RWPE2 (cell line): ENCODE measurements around the gene TMEM167B.

Experiments
- ATAC-seq: fragments of 200-7000 bp; cut with Tn5 transposase; 3 replicates; pipeline ENCODE4 v1.9.1; 2021; ENCODE audit warnings: low read depth
- DNase-seq: peaks from one replicate; pipeline ENCODE4 v3.0.0-alpha.2; 2020; ENCODE audit warnings: low spot score
- H3K27ac ChIP-seq: fragments of 450-650 bp; 2 replicates; pipeline ENCODE4 v1.5.1; 2017; ENCODE audit warnings: mild to moderate bottlenecking; ENCODE audit not compliant: poor library complexity, severe bottlenecking
- H3K27me3 ChIP-seq: fragments of 250-450 bp; sonication (Bioruptor Pico); 2 replicates; pipeline ENCODE4 v1.5.1; 2021; ENCODE audit warnings: mild to moderate bottlenecking, moderate library complexity; ENCODE audit not compliant: insufficient read depth, poor library complexity, severe bottlenecking
- H3K36me3 ChIP-seq: fragments of 250-450 bp; sonication (Bioruptor Pico); 2 replicates; pipeline ENCODE4 v1.5.1; 2020; ENCODE audit warnings: low read depth, mild to moderate bottlenecking, moderate library complexity
- H3K4me1 ChIP-seq: fragments of 250-450 bp; sonication (Bioruptor Pico); 2 replicates; pipeline ENCODE4 v1.5.1; 2021; ENCODE audit warnings: mild to moderate bottlenecking, moderate library complexity; ENCODE audit not compliant: insufficient read depth, poor library complexity, severe bottlenecking
- H3K4me3 ChIP-seq: fragments of 250-450 bp; sonication (Bioruptor Pico); 2 replicates; pipeline ENCODE4 v1.5.1; 2021; ENCODE audit warnings: mild to moderate bottlenecking, moderate library complexity; ENCODE audit not compliant: severe bottlenecking
- H3K9me3 ChIP-seq: fragments of 250-450 bp; sonication (Bioruptor Pico); 2 replicates; pipeline ENCODE4 v1.5.1; 2021; ENCODE audit warnings: mild to moderate bottlenecking, moderate library complexity; ENCODE audit not compliant: severe bottlenecking
- CTCF ChIP-seq: fragments of 450-650 bp; IDR thresholded peaks from one replicate; pipeline ENCODE4 v1.5.1; 2017; ENCODE audit warnings: mild to moderate bottlenecking, moderate library complexity; ENCODE audit not compliant: poor library complexity, severe bottlenecking

The TMEM167B gene

GRCh38 chr1:109133002-109133706 lies 42.6 kb downstream of the TMEM167B start:
- no peak for ATAC-seq
- Histone ChIP-seq H3K4me1 (no peaks in the 10 kb centered on the region), H3K9me3 (no peaks in the 10 kb centered on the region), H3K27me3 (no peaks in the 10 kb centered on the region), H3K36me3 (no peaks in the 10 kb centered on the region), H3K4me3 (no peak overlapping the region), H3K27ac (no peak overlapping the region)
- no peak for TF ChIP-seq CTCF
- DNase-seq: no peak

GRCh38 chr1:109133815-109134214 lies 43.3 kb downstream of the TMEM167B start:
- no peak for TF ChIP-seq CTCF
- no peak for DNase-seq

GRCh38 chr1:109134423-109134822 lies 43.9 kb downstream of the TMEM167B start:
- TF ChIP-seq CTCF: no peak
- no peaks in the 10 kb centered on the region for H3K27me3 ChIP-seq

More at GRCh38 chr1:109133815-109134214, 43.3 kb downstream of the TMEM167B start:
- H3K36me3 ChIP-seq: no peaks in the 10 kb centered on the region
- no peaks in the 10 kb centered on the region for H3K27me3 ChIP-seq
- no peaks in the 10 kb centered on the region for H3K9me3 ChIP-seq
- H3K27ac ChIP-seq: no peak overlapping the region
- no peaks in the 10 kb centered on the region for H3K4me1 ChIP-seq
- H3K4me3 ChIP-seq: no peak overlapping the region
- ATAC-seq: no peak

GRCh38 chr1:109135940-109136339 lies 45.4 kb downstream of the TMEM167B start:
- DNase-seq: no peak

More at GRCh38 chr1:109134423-109134822, 43.9 kb downstream of the TMEM167B start:
- Histone ChIP-seq H3K27ac (no peak overlapping the region), H3K9me3 (no peaks in the 10 kb centered on the region), H3K4me1 (no peaks in the 10 kb centered on the region), H3K36me3 (no peaks in the 10 kb centered on the region), H3K4me3 (no peak overlapping the region)
- ATAC-seq: no peak
- no peak for DNase-seq

More at GRCh38 chr1:109135940-109136339, 45.4 kb downstream of the TMEM167B start:
- H3K36me3 ChIP-seq: no peaks in the 10 kb centered on the region
- H3K4me3 ChIP-seq: no peak overlapping the region
- no peaks in the 10 kb centered on the region for H3K9me3 ChIP-seq
- H3K27ac ChIP-seq: no peak overlapping the region
- H3K27me3 ChIP-seq: no peaks in the 10 kb centered on the region
- H3K4me1 ChIP-seq: no peaks in the 10 kb centered on the region
- TF ChIP-seq CTCF: no peak
- ATAC-seq: no peak
